Liver (tissue), 9 donors: ENCODE measurements around the gene NBEAL2. TPM values are rescaled to one million over a fixed set of nuclear protein-coding genes. Genes with fewer than 3 reads are reported as not detected.
"Not testable (repeated sequence)": the region's sequence is repeated elsewhere in the genome, so short reads cannot be mapped to it uniquely, and the experiment has no call there.

ENCODE experiments used
- DNase-seq: peaks from one replicate; pipeline ENCODE4 v3.0.0-alpha.2; 2017; ENCODE audit warnings: low spot score
- H3K27ac ChIP-seq, 2 donors: one replicate each; pipeline ENCODE4 v1.7.0; 2013; ENCODE audit warnings: inconsistent platforms in 2 of 2, low read length in 2 of 2, control low read depth in 1 of 2, low read depth in 1 of 2, mild to moderate bottlenecking in 1 of 2
- H3K27me3 ChIP-seq, 4 donors: one replicate each; pipeline versions ENCODE4 v1.6.1 to v1.7.0; 2013; ENCODE audit warnings: low read length in 3 of 4, inconsistent platforms in 1 of 4, mild to moderate bottlenecking in 1 of 4, moderate library complexity in 1 of 4; ENCODE audit not compliant: control insufficient read depth in 4 of 4, insufficient read depth in 4 of 4
- H3K36me3 ChIP-seq, 4 donors: one replicate each; pipeline versions ENCODE4 v1.6.1 to v1.7.0; 2013; ENCODE audit warnings: low read length in 3 of 4, mild to moderate bottlenecking in 3 of 4, low read depth in 1 of 4, moderate library complexity in 1 of 4; ENCODE audit not compliant: control insufficient read depth in 4 of 4, insufficient read depth in 3 of 4
- H3K4me1 ChIP-seq, 4 donors: one replicate each; pipeline versions ENCODE4 v1.6.1 to v1.7.0; 2013; ENCODE audit warnings: low read length in 3 of 4, mild to moderate bottlenecking in 3 of 4, moderate library complexity in 1 of 4; ENCODE audit not compliant: control insufficient read depth in 4 of 4, insufficient read depth in 4 of 4
- H3K4me3 ChIP-seq, 3 donors: one replicate each; pipeline versions ENCODE4 v1.6.1 to v1.7.0; 2013; ENCODE audit warnings: low read length in 3 of 3, control low read depth in 1 of 3, low read depth in 1 of 3, mild to moderate bottlenecking in 1 of 3
- H3K9ac ChIP-seq, 2 donors: one replicate each; pipeline ENCODE4 v1.7.0; 2013; ENCODE audit warnings: low read length in 2 of 2, mild to moderate bottlenecking in 2 of 2, moderate library complexity in 2 of 2, control low read depth in 1 of 2, low read depth in 1 of 2
- H3K9me3 ChIP-seq, 4 donors: one replicate each; pipeline versions ENCODE4 v1.6.1 to v1.7.0; 2013; ENCODE audit warnings: low read length in 3 of 4; ENCODE audit not compliant: control insufficient read depth in 4 of 4
- FOXA1 ChIP-seq: IDR thresholded peaks from 2 replicates; pipeline ENCODE4 v1.6.1; 2016; ENCODE audit warnings: antibody characterized with exemption
- GABPA ChIP-seq, 2 donors: IDR thresholded peaks in 1 of 2; conservative IDR thresholded peaks in 1 of 2; 2 replicates each; pipeline ENCODE4 v1.6.1; 2016; ENCODE audit warnings: antibody characterized with exemption in 2 of 2, mild to moderate bottlenecking in 1 of 2, moderate library complexity in 1 of 2
- HNF4A ChIP-seq, 2 donors: conservative IDR thresholded peaks; 2 replicates each; pipeline ENCODE4 v1.6.1; 2016; ENCODE audit warnings: antibody characterized with exemption in 2 of 2, mild to moderate bottlenecking in 2 of 2
- NR2F2 ChIP-seq: IDR thresholded peaks from 2 replicates; pipeline ENCODE4 v1.6.1; 2016; ENCODE audit warnings: antibody characterized with exemption
- RAD21 ChIP-seq, 2 donors: IDR thresholded peaks; 2 replicates each; pipeline ENCODE4 v1.6.1; 2016; ENCODE audit warnings: antibody characterized with exemption in 2 of 2, mild to moderate bottlenecking in 2 of 2
- RXRA ChIP-seq, 2 donors: IDR thresholded peaks; 2 replicates each; pipeline ENCODE4 v1.6.1; 2017 to 2018; ENCODE audit warnings: antibody characterized with exemption in 2 of 2, mild to moderate bottlenecking in 1 of 2
- SP1 ChIP-seq: IDR thresholded peaks from 2 replicates; pipeline ENCODE4 v1.6.1; 2018; ENCODE audit warnings: antibody characterized with exemption, mild to moderate bottlenecking
- TAF1 ChIP-seq: conservative IDR thresholded peaks from 2 replicates; pipeline ENCODE4 v1.6.1; 2016; ENCODE audit warnings: antibody characterized with exemption, mild to moderate bottlenecking
- YY1 ChIP-seq: IDR thresholded peaks from 2 replicates; pipeline ENCODE4 v1.6.1; 2016; ENCODE audit warnings: antibody characterized with exemption, mild to moderate bottlenecking
- WGBS: extraction: QIAGEN DNeasy Blood & Tissue Kit; methylation state at CpG from one replicate; pipeline ENCODE4 v1.1.7; 2013; 5-methylcytosine and 5-hydroxymethylcytosine counted together
- polyA plus RNA-seq, 2 donors: library from polyadenylated mRNA; stranded (reverse) in 1 of 2; unstranded in 1 of 2; fragments of 200-250 nt in 1 of 2; fragments of >200 nt in 1 of 2; fragmentation: Nextera tagmentation in 1 of 2; extraction: Ambion mirVana in 1 of 2; gene quantifications; one replicate each; pipeline versions ENCODE4 v1.2.1 to v1.2.3, GENCODE V29; 2013 to 2015
- total RNA-seq, 2 donors: library from RNA; depleted of rRNA; stranded (reverse); fragments of >200 nt; gene quantifications; one replicate each; pipeline ENCODE4 v1.2.3, GENCODE V29; 2014
- TF ChIP-seq, protein P1 (sequence below): IDR thresholded peaks from 2 replicates; pipeline ENCODE4 v1.6.1; 2016; ENCODE audit warnings: antibody characterized with exemption
- TF ChIP-seq, protein P2 (sequence below): IDR thresholded peaks from 2 replicates; pipeline ENCODE4 v1.6.1; 2016; ENCODE audit warnings: antibody characterized with exemption
- TF ChIP-seq, protein P3 (sequence below): fragments of 150-350 bp; IDR thresholded peaks from 2 replicates; pipeline ENCODE4 v1.5.1; 2017; ENCODE audit warnings: improper control_type of control experiment, low read depth, low read length; ENCODE audit not compliant: missing input control
- TF ChIP-seq, protein P4 (sequence below): IDR thresholded peaks from 2 replicates; pipeline ENCODE4 v1.6.1; 2016; ENCODE audit warnings: antibody characterized with exemption, mild to moderate bottlenecking
- donor health status: healthy.
- donor health status: healthy.
- donor health status: healthy.
- donor health status: healthy.
- donor health status: healthy.

NBEAL2 gene
- total and polyA plus RNA-seq, 4 donors = 2.0 to 20.7 (median 7.6) TPM

DNA sequence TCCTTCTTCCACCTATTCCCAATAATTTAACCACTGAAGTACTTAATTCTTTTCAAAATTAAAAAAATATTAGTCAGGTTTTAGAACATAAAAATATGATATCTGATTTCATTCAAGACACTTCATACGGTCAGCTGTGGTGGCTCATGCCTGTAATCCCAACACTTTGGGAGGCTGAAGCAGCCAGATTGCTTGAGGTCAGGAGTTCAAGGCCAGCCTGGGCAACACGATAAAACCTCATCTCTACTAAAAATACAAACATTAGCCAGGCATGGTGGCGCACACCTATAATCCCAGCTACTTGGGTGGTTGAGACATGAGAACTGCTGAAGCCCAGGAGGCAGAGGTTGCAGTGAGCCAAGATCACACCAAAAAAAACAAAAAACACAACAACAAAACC lies 56.7 kb downstream of the NBEAL2 start:
- H3K9me3 ChIP-seq = no peaks in the 10 kb centered on the region
- no peak overlapping the region for H3K27ac ChIP-seq
- TF ChIP-seq HNF4A (conservative IDR thresholded peaks at IDR 0.05) = peak in 1 of 2 donors; percentile 21
- TF ChIP-seq, protein P1, sequence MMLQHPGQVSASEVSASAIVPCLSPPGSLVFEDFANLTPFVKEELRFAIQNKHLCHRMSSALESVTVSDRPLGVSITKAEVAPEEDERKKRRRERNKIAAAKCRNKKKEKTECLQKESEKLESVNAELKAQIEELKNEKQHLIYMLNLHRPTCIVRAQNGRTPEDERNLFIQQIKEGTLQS = no peak
- H3K4me3 ChIP-seq = no peak overlapping the region
- 56% methylated on average over 3 of the region's 3 CpGs for WGBS
- peaks cover 10 to 41% (median 28%) of the 10 kb centered on the region in 4 donors for H3K36me3 ChIP-seq
- no peaks in the 10 kb centered on the region for H3K4me1 ChIP-seq
- no peaks in the 10 kb centered on the region for H3K27me3 ChIP-seq
- DNase-seq = no peak
- H3K9ac ChIP-seq = no peak overlapping the region

DNA sequence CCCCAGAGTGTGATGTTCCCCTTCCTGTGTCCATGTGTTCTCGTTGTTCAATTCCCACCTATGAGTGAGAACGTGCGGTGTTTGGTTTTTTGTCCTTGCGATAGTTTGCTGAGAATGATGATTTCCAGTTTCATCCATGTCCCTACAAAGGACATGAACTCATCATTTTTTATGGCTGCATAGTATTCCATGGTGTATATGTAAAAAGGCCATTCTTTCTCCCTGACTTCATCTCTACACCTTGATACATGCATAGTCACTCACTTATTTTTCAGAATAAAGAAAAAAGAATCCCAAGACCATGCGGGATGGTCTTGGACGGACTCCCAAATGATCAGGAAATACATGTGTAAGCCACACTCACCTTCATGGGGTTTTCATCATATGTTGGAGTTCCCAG lies 57.8 kb downstream of the NBEAL2 start:
- H3K27ac ChIP-seq, H3K9me3 ChIP-seq, DNase-seq, H3K9ac ChIP-seq, H3K4me3 ChIP-seq, H3K27me3 ChIP-seq, H3K4me1 ChIP-seq: not testable (repeated sequence)
- 92% methylated on average over 6 of the region's 6 CpGs for WGBS
- peaks cover 9 to 47% (median 35%) of the 10 kb centered on the region in 4 donors for H3K36me3 ChIP-seq

DNA sequence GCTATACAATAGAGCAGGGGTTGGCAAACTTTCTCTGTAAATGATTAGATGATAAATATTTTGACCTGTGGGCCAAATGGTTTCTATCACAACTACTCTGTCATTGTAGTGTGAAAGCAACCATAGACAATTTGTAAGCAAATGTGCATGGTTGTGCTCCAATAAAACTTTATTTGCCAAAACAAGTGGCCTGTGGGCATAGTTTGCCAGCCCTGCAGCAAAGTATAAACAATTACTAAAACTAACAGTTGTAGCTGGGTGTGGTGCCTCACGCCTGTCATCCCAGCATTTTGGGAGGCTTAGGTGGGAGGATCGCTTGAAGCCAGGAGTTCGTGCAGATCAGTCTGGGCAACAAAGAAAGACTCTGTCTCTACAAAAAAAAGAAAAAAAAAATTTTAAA lies 61.6 kb downstream of the NBEAL2 start:
- TF ChIP-seq FOXA1 (no peak), TAF1 (no peak), SP1 (no peak), RXRA (IDR thresholded peaks at IDR 0.05) (no peak), NR2F2 (no peak), YY1 (no peak), RAD21 (IDR thresholded peaks at IDR 0.05) (no peak), GABPA (IDR thresholded peaks at IDR 0.05 in 1 of 2, conservative IDR thresholded peaks at IDR 0.05 in 1 of 2) (no peak)
- TF ChIP-seq, protein P2, sequence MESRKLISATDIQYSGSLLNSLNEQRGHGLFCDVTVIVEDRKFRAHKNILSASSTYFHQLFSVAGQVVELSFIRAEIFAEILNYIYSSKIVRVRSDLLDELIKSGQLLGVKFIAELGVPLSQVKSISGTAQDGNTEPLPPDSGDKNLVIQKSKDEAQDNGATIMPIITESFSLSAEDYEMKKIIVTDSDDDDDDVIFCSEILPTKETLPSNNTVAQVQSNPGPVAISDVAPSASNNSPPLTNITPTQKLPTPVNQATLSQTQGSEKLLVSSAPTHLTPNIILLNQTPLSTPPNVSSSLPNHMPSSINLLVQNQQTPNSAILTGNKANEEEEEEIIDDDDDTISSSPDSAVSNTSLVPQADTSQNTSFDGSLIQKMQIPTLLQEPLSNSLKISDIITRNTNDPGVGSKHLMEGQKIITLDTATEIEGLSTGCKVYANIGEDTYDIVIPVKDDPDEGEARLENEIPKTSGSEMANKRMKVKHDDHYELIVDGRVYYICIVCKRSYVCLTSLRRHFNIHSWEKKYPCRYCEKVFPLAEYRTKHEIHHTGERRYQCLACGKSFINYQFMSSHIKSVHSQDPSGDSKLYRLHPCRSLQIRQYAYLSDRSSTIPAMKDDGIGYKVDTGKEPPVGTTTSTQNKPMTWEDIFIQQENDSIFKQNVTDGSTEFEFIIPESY = no peak
- TF ChIP-seq, protein P3, sequence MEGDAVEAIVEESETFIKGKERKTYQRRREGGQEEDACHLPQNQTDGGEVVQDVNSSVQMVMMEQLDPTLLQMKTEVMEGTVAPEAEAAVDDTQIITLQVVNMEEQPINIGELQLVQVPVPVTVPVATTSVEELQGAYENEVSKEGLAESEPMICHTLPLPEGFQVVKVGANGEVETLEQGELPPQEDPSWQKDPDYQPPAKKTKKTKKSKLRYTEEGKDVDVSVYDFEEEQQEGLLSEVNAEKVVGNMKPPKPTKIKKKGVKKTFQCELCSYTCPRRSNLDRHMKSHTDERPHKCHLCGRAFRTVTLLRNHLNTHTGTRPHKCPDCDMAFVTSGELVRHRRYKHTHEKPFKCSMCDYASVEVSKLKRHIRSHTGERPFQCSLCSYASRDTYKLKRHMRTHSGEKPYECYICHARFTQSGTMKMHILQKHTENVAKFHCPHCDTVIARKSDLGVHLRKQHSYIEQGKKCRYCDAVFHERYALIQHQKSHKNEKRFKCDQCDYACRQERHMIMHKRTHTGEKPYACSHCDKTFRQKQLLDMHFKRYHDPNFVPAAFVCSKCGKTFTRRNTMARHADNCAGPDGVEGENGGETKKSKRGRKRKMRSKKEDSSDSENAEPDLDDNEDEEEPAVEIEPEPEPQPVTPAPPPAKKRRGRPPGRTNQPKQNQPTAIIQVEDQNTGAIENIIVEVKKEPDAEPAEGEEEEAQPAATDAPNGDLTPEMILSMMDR = no peak
- TF ChIP-seq, protein P4, sequence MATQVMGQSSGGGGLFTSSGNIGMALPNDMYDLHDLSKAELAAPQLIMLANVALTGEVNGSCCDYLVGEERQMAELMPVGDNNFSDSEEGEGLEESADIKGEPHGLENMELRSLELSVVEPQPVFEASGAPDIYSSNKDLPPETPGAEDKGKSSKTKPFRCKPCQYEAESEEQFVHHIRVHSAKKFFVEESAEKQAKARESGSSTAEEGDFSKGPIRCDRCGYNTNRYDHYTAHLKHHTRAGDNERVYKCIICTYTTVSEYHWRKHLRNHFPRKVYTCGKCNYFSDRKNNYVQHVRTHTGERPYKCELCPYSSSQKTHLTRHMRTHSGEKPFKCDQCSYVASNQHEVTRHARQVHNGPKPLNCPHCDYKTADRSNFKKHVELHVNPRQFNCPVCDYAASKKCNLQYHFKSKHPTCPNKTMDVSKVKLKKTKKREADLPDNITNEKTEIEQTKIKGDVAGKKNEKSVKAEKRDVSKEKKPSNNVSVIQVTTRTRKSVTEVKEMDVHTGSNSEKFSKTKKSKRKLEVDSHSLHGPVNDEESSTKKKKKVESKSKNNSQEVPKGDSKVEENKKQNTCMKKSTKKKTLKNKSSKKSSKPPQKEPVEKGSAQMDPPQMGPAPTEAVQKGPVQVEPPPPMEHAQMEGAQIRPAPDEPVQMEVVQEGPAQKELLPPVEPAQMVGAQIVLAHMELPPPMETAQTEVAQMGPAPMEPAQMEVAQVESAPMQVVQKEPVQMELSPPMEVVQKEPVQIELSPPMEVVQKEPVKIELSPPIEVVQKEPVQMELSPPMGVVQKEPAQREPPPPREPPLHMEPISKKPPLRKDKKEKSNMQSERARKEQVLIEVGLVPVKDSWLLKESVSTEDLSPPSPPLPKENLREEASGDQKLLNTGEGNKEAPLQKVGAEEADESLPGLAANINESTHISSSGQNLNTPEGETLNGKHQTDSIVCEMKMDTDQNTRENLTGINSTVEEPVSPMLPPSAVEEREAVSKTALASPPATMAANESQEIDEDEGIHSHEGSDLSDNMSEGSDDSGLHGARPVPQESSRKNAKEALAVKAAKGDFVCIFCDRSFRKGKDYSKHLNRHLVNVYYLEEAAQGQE = no peak
- WGBS = 97% methylated on average over 3 of the region's 3 CpGs
- no peak overlapping the region for H3K4me3 ChIP-seq
- peaks cover 12 to 42% (median 31%) of the 10 kb centered on the region in 4 donors for H3K36me3 ChIP-seq
- H3K9me3 ChIP-seq = no peaks in the 10 kb centered on the region
- H3K9ac ChIP-seq = no peak overlapping the region
- H3K27ac ChIP-seq = no peak overlapping the region
- no peaks in the 10 kb centered on the region for H3K27me3 ChIP-seq
- no peak for DNase-seq
- no peaks in the 10 kb centered on the region for H3K4me1 ChIP-seq
